Neuron (in vitro differentiated cells): ENCODE data around the gene CFAP61.

ENCODE experiments used
- H2AFZ ChIP-seq: one replicate; pipeline ENCODE4 v1.6.1; 2013; ENCODE audit warnings: low read depth, mild to moderate bottlenecking, inconsistent platforms, low read length, moderate library complexity
- H3K27me3 ChIP-seq: one replicate; pipeline ENCODE4 v1.6.1; 2013; ENCODE audit warnings: low read length; ENCODE audit not compliant: insufficient read depth
- H3K36me3 ChIP-seq: one replicate; pipeline ENCODE4 v1.6.1; 2013; ENCODE audit warnings: low read length; ENCODE audit not compliant: insufficient read depth
- H3K4me1 ChIP-seq: one replicate; pipeline ENCODE4 v1.6.1; 2013; ENCODE audit warnings: low read length; ENCODE audit not compliant: insufficient read depth
- H3K4me3 ChIP-seq: 2 replicates; pipeline ENCODE4 v1.5.1; 2013; ENCODE audit warnings: mild to moderate bottlenecking, low read length, moderate library complexity
- H3K9me3 ChIP-seq: one replicate; pipeline ENCODE4 v1.6.1; 2013; ENCODE audit warnings: low read length

CFAP61 gene

DNA sequence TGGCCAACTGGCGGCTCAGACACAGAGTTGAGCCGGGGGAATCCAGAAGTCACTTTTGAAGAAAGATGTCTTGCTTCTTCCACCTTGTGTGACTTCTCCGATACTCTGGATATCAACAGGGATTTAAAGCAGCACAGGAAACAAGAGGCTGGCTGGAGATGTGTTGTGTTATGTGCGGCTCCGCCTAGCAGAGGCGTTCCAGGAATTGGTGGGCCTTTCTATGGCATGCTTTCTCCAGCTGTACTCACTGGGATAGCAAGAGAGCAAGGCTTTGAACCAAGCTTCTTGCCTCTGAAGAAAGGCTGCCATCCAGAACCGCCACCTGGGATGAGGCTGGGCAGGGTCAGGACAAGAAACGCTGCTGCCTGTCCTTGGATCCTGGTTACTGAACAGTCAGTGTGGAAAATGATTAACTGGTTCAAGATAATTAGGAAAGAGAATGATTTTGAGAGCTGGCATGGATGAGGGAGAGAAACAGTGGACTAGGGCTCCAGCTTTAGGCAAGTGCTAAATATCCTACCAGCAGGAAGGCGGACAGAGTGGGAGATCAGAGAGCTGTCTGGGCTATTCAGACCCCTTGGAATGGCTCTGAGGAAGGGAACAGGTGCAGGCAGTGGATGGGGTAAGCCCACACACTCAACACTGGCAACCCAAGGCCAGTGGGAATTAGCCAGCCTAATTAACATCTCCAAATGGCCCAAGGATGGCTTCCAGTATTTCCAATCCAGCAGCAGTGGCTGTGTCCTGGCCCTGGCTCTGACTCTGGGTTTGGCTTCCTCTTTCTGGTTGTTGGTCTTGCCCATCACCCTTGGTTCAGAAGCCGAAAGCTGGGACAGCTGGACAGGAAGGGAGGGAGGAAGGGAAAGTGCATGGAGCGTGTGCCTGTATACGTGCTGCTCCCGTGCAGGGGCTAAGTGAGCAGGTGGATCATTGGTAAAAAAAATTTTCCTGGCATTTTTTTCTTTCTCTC is 347.5 kb downstream of the CFAP61 start:
- Histone ChIP-seq H3K36me3 (no peaks in the 10 kb centered on the region), H3K4me3 (no peak overlapping the region), H2AFZ (no peak overlapping the region), H3K9me3 (no peaks in the 10 kb centered on the region), H3K4me1 (peaks cover 31% of the 10 kb centered on the region), H3K27me3 (no peaks in the 10 kb centered on the region)

DNA sequence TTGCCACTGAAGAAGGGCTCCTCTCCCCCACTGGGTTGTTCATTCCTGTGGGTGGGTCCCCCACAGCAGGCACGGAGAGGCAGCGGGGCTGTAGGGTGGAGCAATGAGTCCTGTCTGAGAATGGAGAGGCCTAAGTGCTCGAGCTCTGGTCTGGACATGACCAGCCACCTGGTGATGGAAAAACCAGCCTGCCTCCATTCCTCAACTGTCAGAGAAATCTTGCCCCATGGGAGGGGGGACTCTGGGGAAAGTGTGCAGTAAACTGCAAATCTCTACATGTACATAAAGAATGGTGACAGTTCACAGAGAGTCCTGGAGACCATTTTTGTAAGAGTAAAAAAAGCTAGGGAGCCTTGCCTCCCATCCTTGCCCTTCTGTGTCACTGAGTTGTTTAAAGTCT is 349.7 kb downstream of the CFAP61 start:
- H3K4me1 ChIP-seq = peaks cover 10% of the 10 kb centered on the region
- no peaks in the 10 kb centered on the region for H3K36me3 ChIP-seq
- H3K9me3 ChIP-seq = no peaks in the 10 kb centered on the region
- no peak overlapping the region for H2AFZ ChIP-seq
- H3K4me3 ChIP-seq = no peak overlapping the region
- no peaks in the 10 kb centered on the region for H3K27me3 ChIP-seq

DNA sequence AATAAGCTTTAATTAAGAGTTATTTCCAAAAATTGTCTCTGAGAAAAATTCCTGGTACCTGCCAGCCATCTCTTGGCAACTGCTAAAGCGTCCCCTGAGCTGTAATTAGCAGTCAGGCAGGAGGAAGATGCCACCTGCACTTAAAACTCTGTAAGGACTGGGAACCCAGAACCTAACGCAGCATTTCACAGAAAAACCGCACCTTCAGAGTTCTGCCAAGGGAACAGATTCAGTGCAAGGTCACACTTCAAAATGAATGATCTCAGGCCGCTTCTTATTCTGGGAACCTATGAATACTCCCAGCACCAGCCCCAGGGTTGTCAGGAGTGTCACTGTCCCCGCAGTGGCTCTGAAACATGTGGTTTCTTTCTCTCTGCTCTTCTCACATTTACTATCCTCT is 352.3 kb downstream of the CFAP61 start:
- no peak overlapping the region for H2AFZ ChIP-seq

DNA sequence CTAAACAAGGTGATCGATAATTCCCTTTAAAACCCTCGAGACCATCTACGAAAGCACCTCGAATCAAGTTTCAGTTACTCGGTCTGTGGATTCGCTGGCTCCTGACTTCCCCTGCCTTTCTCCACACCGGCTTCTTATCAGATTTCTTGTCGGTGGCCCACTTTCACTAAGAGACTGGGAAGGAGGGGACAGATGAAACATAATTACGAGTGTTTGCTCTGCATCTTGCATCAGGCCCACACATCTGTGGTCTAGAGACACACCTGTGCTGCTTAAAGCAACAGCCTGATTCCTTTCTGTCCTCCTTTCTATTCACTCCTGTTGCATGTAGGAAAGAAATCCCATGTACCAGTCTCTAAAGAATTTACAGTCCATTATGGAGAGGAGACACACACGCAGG is 353.3 kb downstream of the CFAP61 start:
- no peak overlapping the region for H2AFZ ChIP-seq
- H3K9me3 ChIP-seq = no peaks in the 10 kb centered on the region
- H3K27me3 ChIP-seq = peaks cover 5% of the 10 kb centered on the region
- no peak overlapping the region for H3K4me3 ChIP-seq
- H3K36me3 ChIP-seq = no peaks in the 10 kb centered on the region
- H3K4me1 ChIP-seq = peaks cover 24% of the 10 kb centered on the region

More for the DNA sequence above, 352.3 kb downstream of the CFAP61 start:
- Histone ChIP-seq H3K4me1 (peaks cover 14% of the 10 kb centered on the region), H3K9me3 (no peaks in the 10 kb centered on the region), H3K4me3 (no peak overlapping the region), H3K36me3 (no peaks in the 10 kb centered on the region), H3K27me3 (peaks cover under 1% of the 10 kb centered on the region)

DNA sequence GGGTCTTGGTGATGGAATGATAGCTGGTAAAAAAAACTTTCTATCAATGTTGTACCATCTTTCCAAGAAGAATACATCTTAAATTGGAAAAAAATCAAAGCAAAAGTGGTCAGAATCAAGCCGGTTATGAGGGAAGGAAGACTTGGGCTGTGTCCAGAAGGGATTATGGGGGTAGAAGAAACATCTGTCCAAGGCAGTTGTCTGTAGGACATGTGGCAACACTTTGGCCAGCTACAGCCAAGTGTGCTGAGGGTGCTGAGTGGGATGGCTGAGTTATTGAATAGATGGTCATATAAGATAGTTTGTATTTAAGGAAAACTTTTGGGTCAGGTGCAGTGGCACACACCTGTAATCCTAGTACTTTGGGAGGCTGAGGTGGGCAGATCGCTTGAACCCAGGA is 354.0 kb downstream of the CFAP61 start:
- Histone ChIP-seq H3K36me3 (no peaks in the 10 kb centered on the region), H2AFZ (no peak overlapping the region), H3K4me3 (no peak overlapping the region), H3K4me1 (peaks cover 30% of the 10 kb centered on the region), H3K27me3 (peaks cover 5% of the 10 kb centered on the region), H3K9me3 (no peaks in the 10 kb centered on the region)

DNA sequence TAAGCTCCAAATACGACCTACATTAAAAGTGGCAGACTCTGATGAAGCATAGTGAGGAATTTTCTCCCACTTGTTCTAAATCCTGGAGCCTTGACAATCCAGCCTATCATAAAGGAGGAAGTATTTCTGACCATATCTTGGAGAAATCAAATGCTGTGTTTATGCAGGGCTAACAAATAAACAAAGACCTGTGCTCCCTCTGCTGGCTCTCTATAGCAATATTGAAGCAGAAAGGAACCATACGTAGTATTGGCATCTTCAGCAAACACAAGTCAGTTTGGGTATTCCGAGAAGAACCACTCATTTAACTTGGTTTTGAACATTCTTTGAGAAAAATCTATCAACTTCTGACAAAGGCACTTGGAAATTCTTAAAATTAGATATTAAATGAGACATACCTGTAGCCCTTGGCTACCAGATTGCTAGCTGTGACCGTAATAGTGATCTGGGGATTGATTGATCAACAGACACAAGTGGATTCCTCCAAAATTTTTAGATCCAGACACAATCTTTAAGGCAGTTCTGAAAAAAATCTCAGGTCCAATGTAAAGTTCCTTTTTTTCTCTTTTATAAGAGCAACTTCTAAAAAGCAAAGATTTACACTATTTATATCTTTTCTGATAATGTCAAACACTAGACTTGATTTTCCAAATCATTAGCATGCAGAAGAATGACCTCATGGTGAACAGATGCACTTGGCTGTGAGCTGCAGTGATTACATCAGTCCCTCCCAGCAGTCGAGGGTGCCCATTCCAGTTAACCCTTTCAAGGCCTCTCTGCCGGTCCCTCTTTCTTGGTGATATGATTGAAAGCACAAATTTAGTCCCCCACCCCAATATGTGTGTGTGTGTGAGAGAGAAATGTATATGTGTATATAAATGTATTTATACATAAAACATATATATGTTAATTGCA is 355.8 kb downstream of the CFAP61 start:
- H3K27me3 ChIP-seq = peaks cover 5% of the 10 kb centered on the region
- H3K4me3 ChIP-seq = no peak overlapping the region
- no peak overlapping the region for H2AFZ ChIP-seq
- peaks cover 49% of the 10 kb centered on the region for H3K4me1 ChIP-seq
- H3K9me3 ChIP-seq = no peaks in the 10 kb centered on the region
- no peaks in the 10 kb centered on the region for H3K36me3 ChIP-seq

DNA sequence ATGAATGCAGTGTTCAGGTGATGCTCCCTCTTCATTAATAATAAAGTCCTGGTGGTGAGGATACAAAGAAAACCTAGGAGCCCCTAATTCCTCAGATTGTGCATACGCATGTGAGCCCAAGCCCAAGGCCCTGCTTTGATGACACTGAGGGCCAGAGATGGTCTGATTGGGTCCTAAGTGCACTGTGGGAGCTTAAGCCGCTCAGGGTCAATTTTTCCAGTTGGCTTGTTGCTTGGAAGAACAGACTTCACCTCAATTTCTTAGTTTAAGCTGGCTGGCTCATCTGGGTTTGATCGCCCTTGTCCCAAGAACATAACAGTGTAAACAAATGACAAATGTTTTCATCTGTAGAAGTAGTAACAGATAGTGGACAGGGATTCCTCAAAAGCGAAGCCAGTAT is 357.0 kb downstream of the CFAP61 start:
- no peak overlapping the region for H3K4me3 ChIP-seq
- no peak overlapping the region for H2AFZ ChIP-seq
- H3K27me3 ChIP-seq = peaks cover 5% of the 10 kb centered on the region
- no peaks in the 10 kb centered on the region for H3K9me3 ChIP-seq
- H3K4me1 ChIP-seq = peaks cover 61% of the 10 kb centered on the region
- no peaks in the 10 kb centered on the region for H3K36me3 ChIP-seq
